ENCODE measurements around the gene SRGAP3.

Gene SRGAP3

GRCh38 chr3:9101286-9101685 lies 148.2 kb downstream of the SRGAP3 start:
- Histone ChIP-seq H3K9me3 (ENCODE audit: low read length) (no peaks in the 10 kb centered on the region), H3K9me2 (ENCODE audit: low read depth, low read length) (no peaks in the 10 kb centered on the region), H3K4me1 (ENCODE audit: insufficient read depth, low read length, severe bottlenecking) (no peaks in the 10 kb centered on the region), H3K9ac (ENCODE audit: low read length) (no peak overlapping the region), H4K20me1 (ENCODE audit: insufficient read depth, low read length) (no peaks in the 10 kb centered on the region), H3K27me3 (ENCODE audit: insufficient read depth, low read length) (peaks cover 5% of the 10 kb centered on the region; the same call in 1 of the 2 replicates), H3K27ac (ENCODE audit: low read depth, low read length, poor library complexity, severe bottlenecking) (no peak overlapping the region), H2AFZ (ENCODE audit: low read length) (no peak overlapping the region), H3K4me2 (ENCODE audit: low read length) (no peak overlapping the region), H3K36me3 (ENCODE audit: insufficient read depth, low read length) (no peaks in the 10 kb centered on the region), H3K79me2 (ENCODE audit: insufficient read depth, low read length) (no peaks in the 10 kb centered on the region), H3F3A (ENCODE audit: insufficient read depth, low read length) (no peaks in the 10 kb centered on the region), H3K4me3 (ENCODE audit: low read depth, low read length, poor library complexity, severe bottlenecking) (no peak overlapping the region)
- no peak for TF ChIP-seq EZH2 (IDR thresholded peaks at IDR 0.05; ENCODE audit: borderline replicate concordance, low read length)
- TF ChIP-seq, protein P1, sequence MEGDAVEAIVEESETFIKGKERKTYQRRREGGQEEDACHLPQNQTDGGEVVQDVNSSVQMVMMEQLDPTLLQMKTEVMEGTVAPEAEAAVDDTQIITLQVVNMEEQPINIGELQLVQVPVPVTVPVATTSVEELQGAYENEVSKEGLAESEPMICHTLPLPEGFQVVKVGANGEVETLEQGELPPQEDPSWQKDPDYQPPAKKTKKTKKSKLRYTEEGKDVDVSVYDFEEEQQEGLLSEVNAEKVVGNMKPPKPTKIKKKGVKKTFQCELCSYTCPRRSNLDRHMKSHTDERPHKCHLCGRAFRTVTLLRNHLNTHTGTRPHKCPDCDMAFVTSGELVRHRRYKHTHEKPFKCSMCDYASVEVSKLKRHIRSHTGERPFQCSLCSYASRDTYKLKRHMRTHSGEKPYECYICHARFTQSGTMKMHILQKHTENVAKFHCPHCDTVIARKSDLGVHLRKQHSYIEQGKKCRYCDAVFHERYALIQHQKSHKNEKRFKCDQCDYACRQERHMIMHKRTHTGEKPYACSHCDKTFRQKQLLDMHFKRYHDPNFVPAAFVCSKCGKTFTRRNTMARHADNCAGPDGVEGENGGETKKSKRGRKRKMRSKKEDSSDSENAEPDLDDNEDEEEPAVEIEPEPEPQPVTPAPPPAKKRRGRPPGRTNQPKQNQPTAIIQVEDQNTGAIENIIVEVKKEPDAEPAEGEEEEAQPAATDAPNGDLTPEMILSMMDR (IDR thresholded peaks at IDR 0.05; ENCODE audit: low read length) = no peak

- H3K27me3 ChIP-seq (ENCODE audit: insufficient read depth, low read length) = peaks cover 5% of the 10 kb centered on the region; the same call in 1 of the 2 replicates
- H3K9ac ChIP-seq (ENCODE audit: low read length) = no peak overlapping the region
- H3K4me3 ChIP-seq (ENCODE audit: low read depth, low read length, poor library complexity, severe bottlenecking) = no peak overlapping the region
Observed at GRCh38 chr3:9100513-9100894, 148.9 kb downstream of the SRGAP3 start.

GRCh38 chr3:9099702-9100512 lies 149.5 kb downstream of the SRGAP3 start:
- Histone ChIP-seq H3K4me1 (ENCODE audit: insufficient read depth, low read length, severe bottlenecking) (no peaks in the 10 kb centered on the region), H4K20me1 (ENCODE audit: insufficient read depth, low read length) (no peaks in the 10 kb centered on the region), H3K9me3 (ENCODE audit: low read length) (no peaks in the 10 kb centered on the region), H3K9me2 (ENCODE audit: low read depth, low read length) (no peaks in the 10 kb centered on the region), H2AFZ (ENCODE audit: low read length) (no peak overlapping the region), H3F3A (ENCODE audit: insufficient read depth, low read length) (no peaks in the 10 kb centered on the region), H3K27ac (ENCODE audit: low read depth, low read length, poor library complexity, severe bottlenecking) (no peak overlapping the region), H3K27me3 (ENCODE audit: insufficient read depth, low read length) (peaks cover 5% of the 10 kb centered on the region; the same call in 1 of the 2 replicates), H3K4me2 (ENCODE audit: low read length) (no peak overlapping the region), H3K36me3 (ENCODE audit: insufficient read depth, low read length) (no peaks in the 10 kb centered on the region), H3K79me2 (ENCODE audit: insufficient read depth, low read length) (no peaks in the 10 kb centered on the region), H3K4me3 (ENCODE audit: low read depth, low read length, poor library complexity, severe bottlenecking) (no peak overlapping the region), H3K9ac (ENCODE audit: low read length) (no peak overlapping the region)
- TF ChIP-seq EZH2 (IDR thresholded peaks at IDR 0.05; ENCODE audit: borderline replicate concordance, low read length) = no peak
- TF ChIP-seq, protein P1 (IDR thresholded peaks at IDR 0.05; ENCODE audit: low read length) = no peak

More at GRCh38 chr3:9100513-9100894, 148.9 kb downstream of the SRGAP3 start:
- no peak overlapping the region for H3K27ac ChIP-seq (ENCODE audit: low read depth, low read length, poor library complexity, severe bottlenecking)
- H3K79me2 ChIP-seq (ENCODE audit: insufficient read depth, low read length) = no peaks in the 10 kb centered on the region
- H4K20me1 ChIP-seq (ENCODE audit: insufficient read depth, low read length) = no peaks in the 10 kb centered on the region
- no peaks in the 10 kb centered on the region for H3F3A ChIP-seq (ENCODE audit: insufficient read depth, low read length)
- H3K36me3 ChIP-seq (ENCODE audit: insufficient read depth, low read length) = no peaks in the 10 kb centered on the region
- no peaks in the 10 kb centered on the region for H3K9me3 ChIP-seq (ENCODE audit: low read length)
- H2AFZ ChIP-seq (ENCODE audit: low read length) = no peak overlapping the region
- TF ChIP-seq, protein P1 (IDR thresholded peaks at IDR 0.05; ENCODE audit: low read length) = no peak
- TF ChIP-seq EZH2 (IDR thresholded peaks at IDR 0.05; ENCODE audit: borderline replicate concordance, low read length) = no peak
- H3K4me2 ChIP-seq (ENCODE audit: low read length) = no peak overlapping the region
- no peaks in the 10 kb centered on the region for H3K4me1 ChIP-seq (ENCODE audit: insufficient read depth, low read length, severe bottlenecking)
- no peaks in the 10 kb centered on the region for H3K9me2 ChIP-seq (ENCODE audit: low read depth, low read length)
